ENCODE data around the gene FAHD1.

FAHD1 gene

GRCh38 chr16:1818204-1818872 lies 8.7 kb upstream of the FAHD1 start:
- DNase-seq: no peak

- DNase-seq: no peak
Measured at GRCh38 chr16:1818873-1819525, 8.0 kb upstream of the FAHD1 start.

DNA sequence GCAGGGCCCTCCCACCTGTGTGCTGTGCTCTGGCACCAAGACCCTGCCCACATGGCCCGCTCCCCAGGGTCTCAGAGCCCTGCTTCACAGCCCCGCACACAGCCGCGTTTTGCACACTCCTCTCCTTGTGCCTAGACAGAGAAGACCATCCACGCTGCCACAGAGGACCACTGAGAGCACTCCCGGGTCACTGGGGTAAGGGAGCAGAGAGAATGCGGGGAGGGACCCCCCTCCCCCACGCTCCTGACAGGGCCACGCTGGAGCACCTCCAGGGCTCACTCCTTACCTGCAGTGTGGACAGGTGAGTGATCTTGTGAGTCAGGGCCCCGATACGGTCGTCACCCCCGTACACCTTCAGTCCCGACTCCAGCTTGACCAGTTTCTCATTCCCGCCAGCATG lies 7.4 kb upstream of the FAHD1 start:
- no peak for DNase-seq

GRCh38 chr16:1820096-1820945 lies 6.7 kb upstream of the FAHD1 start:
- DNase-seq: no peak

DNA sequence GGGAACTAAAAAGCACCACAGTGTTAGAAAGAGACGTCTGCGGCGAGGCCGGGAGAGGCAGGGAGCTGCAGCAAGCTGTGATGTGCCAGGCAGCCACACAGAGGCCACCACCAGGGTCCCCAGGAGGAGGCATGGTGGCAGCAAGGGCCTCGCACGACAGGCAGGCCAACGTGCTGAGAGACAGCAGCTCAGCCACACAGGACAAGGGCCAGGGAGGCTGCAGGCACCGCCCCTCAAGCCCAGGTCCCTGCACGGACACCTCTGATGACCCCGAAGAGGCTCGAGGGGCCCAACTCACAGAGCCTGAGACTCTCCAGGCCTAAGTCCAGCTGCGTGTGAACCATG lies 6.1 kb upstream of the FAHD1 start:
- DNase-seq: no peak

DNA sequence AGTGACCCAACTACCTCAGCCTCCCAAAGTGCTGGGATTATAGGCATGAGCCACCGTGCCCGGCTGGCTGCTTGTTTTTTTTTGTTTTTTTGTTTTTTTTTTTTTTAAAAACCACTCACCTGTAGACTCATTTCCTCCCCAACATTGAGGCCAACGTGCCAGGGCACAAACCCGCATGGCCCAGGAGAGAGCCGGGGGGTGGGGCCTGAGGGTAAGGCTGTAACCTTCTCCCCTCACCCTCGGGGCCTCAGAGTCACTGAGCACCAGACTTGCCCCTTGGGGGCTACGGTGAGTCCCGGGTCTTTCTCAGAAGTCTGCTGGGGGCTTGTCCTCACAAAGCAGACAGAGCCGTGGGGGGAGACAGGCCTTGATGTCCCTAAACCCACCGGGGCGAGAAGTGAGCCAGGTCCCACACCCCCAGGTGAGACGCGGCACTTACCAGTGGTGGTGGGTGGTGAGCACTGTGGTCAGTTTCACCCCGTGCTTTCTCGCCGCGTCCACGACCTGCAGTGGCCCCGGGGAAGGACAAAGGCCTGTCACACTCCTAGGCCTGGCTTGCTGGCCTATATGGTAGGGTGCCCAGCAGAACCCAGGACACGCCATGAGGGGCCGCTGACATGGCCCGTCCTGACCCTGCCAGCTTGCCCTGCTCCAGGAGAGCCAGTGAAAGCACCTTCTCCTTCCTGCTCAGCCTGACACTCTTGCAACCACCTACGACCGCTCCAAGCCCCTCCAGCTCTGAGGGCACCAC lies 5.0 kb upstream of the FAHD1 start:
- no peak for DNase-seq

DNA sequence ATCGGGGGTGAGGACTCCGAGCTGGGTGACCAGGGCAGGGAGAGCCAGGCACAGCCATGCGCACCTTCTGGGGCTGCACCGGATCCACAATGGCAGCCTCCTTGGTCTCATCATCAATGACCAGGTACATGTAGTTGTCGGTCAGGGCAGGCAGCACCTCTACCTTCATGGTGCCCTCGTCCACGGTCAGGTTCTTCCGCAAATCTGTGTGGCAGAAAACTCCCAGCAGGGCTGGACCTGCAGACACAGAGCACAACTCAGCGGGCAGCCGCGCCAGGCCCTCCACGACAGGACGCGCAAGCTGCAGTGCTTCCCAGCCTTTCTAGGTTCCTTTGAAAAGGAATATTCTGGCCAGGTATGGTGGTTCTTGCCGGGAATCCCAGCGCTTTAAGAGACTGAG lies 4.2 kb upstream of the FAHD1 start:
- no peak for DNase-seq

DNA sequence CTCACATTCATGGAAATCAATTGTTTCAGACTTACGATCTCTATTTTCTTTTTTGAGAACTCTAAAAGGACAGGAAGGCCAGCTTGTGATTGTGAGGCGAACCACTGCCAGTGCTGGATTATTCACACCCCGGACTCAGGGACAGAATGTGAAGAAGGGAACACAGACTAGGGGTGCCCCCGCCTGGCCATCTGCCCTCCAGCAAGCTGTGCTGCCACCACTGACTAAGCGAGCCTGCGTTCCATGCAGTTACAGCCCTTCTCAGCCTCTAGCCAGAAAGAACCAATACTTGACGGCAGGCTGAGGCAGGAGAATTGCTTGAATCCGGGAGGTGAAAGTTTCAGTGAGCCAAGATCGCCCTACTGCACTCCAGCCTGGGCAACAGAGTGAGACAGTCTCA lies 3.2 kb upstream of the FAHD1 start:
- peak; percentile 14 for DNase-seq

DNA sequence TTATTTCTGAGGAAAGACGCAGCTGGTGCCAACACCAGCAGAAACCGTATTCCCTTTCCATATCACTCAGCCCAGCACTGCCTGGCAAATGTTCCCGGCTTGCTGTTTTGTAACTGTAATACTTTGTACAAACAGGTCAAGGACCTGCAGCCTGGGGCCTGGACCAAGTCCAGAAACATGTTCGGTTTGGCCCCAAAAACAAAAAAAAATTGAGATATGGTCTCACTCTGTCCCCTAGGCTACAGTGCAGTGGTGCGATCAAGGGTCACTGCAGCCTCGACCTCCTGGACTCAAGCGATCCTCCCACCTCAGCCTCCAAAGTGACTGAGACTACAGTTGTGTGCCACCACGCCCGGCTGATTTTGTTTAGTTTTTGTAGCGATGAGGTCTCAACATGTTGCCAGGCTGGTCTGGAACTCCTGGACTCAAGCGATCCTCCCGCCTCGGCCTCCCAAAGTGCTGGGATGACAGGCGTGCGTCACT lies 1.6 kb upstream of the FAHD1 start:
- no peak for DNase-seq

- peak; percentile 58 for DNase-seq
Measured at GRCh38 chr16:1825864-1826690, 929 bp upstream of the FAHD1 start.

DNA sequence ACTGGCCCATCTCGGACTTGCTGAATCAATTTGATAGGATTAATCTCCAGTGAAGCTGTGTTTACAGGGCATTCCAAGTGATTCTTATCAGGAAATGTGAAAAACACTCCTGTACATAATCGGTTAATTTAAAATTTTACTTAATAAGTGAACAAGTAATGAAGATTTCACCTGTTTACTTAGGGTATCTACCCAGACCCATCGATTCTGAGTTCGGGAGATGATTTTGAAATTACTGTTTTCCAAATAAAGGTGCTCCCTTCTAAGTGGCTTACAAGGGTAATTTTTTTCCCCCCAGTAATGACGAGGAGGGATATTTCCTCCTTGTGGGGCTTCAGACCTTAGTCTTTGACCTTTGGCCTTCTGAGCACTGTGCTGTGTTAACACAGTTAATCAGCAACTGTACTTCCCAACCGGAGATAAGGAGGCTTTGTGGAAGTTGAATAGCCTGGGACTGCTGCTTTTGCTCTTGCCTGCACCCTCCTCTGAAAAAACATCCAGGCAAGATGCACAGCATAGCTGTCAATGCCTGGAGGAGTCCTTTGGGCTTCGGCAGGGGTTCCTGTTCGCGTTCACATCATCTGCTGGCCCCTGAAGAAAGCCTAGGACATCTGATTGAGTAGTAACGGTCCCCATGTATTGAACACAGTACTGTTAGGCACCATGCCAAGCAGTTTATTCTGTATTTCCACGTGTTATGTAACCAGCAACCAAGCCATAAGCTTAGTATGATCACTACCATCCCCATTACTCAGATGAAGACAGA lies 1.8 kb downstream of the FAHD1 start:
- no peak for DNase-seq

GRCh38 chr16:1830213-1830612 lies 3.2 kb downstream of the FAHD1 start:
- no peak for DNase-seq

DNA sequence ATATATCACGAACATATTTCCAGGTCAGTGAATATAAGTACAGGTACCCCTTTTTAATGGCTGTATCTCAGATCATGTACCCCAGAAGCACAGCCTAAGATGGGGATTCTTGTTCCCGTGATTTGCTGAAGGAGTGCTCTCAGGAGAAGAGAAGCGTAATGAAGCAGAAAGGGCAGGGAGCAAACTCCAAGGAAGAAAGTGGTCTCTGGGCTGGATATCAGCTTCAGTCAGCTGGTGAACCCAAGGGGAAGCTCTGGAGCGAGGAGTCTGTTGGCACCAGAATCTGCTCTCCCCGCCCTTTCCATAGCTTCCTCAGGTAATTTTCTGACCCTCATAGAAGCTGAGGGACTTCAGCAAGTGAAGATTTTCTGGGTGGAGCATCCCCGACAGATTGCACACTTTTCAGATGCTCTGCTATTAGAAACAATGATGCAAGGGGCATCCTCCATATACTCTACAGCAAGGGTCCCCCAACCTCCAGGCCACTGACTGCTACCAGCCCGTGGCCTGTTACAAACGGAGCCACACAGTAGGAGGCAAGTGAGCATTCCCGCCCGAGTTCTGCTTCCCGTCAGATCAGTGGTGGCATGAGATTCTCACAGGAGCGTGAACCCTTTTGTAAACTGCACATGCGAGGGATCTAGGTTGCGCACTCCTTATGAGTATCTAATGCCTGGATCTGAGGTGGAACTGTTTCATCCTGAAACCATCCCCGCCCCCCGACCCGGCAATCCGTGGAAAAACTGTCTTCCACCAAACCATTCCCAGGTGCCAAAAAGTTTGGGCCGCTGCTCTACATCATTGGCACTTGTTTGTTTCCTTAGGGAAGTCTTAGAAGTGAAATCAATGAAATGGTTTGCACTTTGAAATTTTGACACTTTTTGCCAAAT lies 4.4 kb downstream of the FAHD1 start:
- DNase-seq: no peak

DNA sequence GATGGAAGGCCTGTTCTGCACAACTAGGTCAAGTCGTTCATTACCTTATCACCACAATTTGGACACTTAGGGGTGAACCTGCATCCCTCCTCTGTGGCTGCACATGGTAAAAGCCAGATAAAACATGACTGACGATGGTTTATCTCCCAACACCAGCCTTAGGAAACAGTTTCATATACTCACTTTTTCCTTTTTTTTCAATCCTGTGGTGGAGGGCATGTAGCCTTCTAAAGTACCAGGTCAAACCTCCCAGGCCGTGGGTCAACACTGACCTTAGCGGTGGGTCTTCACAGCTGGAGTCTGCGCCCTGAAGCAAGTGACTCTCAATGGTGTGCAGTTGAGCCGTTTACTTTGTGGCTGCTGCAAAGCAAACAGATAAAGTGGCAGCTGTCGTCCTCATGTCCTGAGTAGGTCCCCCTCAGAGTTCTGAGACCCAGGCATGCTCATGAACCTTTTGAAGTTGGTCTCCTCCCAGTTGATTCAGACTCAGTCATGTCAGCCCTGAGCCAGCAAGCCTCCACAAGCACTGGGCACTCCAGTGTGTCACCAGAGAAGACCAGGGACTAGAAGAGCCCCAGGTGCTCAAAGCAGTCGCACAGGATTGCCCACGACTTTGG lies 5.9 kb downstream of the FAHD1 start:
- DNase-seq: no peak

GRCh38 chr16:1834096-1834495 lies 7.1 kb downstream of the FAHD1 start:
- no peak for DNase-seq

DNA sequence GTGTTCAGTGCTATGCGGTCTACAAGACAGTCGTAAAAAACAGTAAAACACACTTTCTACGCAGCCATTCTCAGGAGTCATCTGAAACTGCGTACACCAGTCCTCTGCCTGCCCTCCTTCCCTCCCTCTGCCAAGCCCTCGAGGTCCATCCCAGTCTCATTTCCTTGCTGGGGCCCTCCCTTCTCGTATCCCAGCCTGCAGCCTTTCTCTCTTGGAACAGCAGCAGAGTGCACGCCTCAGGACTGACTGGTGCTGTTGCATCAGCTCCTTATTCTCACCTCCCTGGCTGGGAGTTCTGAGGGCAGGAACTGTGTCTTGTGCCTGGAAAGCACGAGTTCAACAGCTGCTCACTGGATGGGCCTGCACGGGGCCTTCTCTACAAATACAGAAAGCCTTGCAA lies 12.5 kb downstream of the FAHD1 start:
- DNase-seq: no peak

- no peak for DNase-seq
Measured at GRCh38 chr16:1845985-1846384, 19.0 kb downstream of the FAHD1 start.

- no peak for DNase-seq
Measured at GRCh38 chr16:1846416-1846815, 19.4 kb downstream of the FAHD1 start.

DNA sequence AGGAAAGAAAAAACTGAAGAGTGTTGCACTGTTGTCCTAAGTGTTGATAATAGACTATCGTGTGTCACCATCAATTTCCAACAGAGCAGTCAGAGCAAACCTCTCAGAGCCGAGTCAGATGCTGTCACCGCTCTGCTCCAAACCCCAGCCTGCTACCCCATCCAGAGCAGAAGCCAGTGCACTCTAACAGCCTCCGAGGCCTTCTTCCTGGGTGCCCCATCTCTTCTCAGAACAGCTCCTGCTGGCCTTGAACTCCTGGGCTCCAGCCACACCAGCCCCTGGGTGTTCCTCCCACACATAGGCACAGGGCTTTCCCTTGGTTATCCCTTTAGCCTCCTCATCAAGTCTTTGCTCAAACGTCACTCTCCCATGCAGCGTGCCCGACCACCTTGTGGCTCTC lies 24.0 kb downstream of the FAHD1 start:
- no peak for DNase-seq

- no peak for DNase-seq
Measured at GRCh38 chr16:1851793-1852192, 24.8 kb downstream of the FAHD1 start.
